Lower lobe of right lung (tissue), 2 donors: ENCODE results near the gene ZNF133. TPM values are rescaled to one million over a fixed set of nuclear protein-coding genes. Genes with fewer than 3 reads are reported as not detected.
"Not testable (repeated sequence)": the region's sequence is repeated elsewhere in the genome, so short reads cannot be mapped to it uniquely, and the experiment has no call there.

Experiments used
- ATAC-seq, 2 donors: fragments of 200-7000 bp; cut with Tn5 transposase; one replicate each; pipeline ENCODE4 v1.9.1; 2020 to 2022; ENCODE audit warnings: mild to moderate bottlenecking in 2 of 2, moderate library complexity in 2 of 2
- DNase-seq: peaks from one replicate; pipeline ENCODE4 v3.0.0-alpha.2; 2020
- H3K27ac ChIP-seq: fragments of 200-600 bp; one replicate; pipeline ENCODE4 v1.8.0; 2022
- H3K27me3 ChIP-seq: fragments of 200-600 bp; one replicate; pipeline ENCODE4 v1.8.0; 2022; ENCODE audit warnings: low read depth
- H3K36me3 ChIP-seq: fragments of 200-600 bp; one replicate; pipeline ENCODE4 v1.8.0; 2022; ENCODE audit warnings: mild to moderate bottlenecking
- H3K4me1 ChIP-seq: fragments of 200-600 bp; one replicate; pipeline ENCODE4 v1.8.0; 2022
- H3K4me3 ChIP-seq: fragments of 200-600 bp; one replicate; pipeline ENCODE4 v1.8.0; 2022; ENCODE audit warnings: mild to moderate bottlenecking
- H3K9me3 ChIP-seq: fragments of 200-600 bp; one replicate; pipeline ENCODE4 v1.8.0; 2022
- intact Hi-C: fragments of 100-400 bp; cut with DNase I; formaldehyde crosslinking; loops from one replicate; pipeline ENCODE4 v1.11.0; 2022
- long read RNA-seq: library from polyadenylated mRNA; unstranded; transcript quantifications from one replicate; pipeline ENCODE4 v2.0.0, GENCODE V29; 2021
- total RNA-seq: library from RNA; stranded (reverse); fragmentation: NEBNext Ultra II Directional; extraction: Animal tissue kit (Norgen Biotek cat#: 25700); gene quantifications from one replicate; pipeline ENCODE4 v1.2.1, GENCODE V29; 2021
- TF ChIP-seq, protein P1 (sequence below): fragments of 200-600 bp; IDR thresholded peaks from one replicate; pipeline ENCODE4 v1.8.0; 2022; ENCODE audit warnings: antibody characterized with exemption, mild to moderate bottlenecking
- donor health status: DM: no; HTN: yes; CAD: no; lungs with severe emphysema.

ZNF133 gene
- 12.4 TPM for total RNA-seq
- long read RNA-seq, partial matches to known transcripts, result 3 of 12 reads
- long read RNA-seq, other reads (novel, unspliced or antisense), result 8 of 12 reads

DNA sequence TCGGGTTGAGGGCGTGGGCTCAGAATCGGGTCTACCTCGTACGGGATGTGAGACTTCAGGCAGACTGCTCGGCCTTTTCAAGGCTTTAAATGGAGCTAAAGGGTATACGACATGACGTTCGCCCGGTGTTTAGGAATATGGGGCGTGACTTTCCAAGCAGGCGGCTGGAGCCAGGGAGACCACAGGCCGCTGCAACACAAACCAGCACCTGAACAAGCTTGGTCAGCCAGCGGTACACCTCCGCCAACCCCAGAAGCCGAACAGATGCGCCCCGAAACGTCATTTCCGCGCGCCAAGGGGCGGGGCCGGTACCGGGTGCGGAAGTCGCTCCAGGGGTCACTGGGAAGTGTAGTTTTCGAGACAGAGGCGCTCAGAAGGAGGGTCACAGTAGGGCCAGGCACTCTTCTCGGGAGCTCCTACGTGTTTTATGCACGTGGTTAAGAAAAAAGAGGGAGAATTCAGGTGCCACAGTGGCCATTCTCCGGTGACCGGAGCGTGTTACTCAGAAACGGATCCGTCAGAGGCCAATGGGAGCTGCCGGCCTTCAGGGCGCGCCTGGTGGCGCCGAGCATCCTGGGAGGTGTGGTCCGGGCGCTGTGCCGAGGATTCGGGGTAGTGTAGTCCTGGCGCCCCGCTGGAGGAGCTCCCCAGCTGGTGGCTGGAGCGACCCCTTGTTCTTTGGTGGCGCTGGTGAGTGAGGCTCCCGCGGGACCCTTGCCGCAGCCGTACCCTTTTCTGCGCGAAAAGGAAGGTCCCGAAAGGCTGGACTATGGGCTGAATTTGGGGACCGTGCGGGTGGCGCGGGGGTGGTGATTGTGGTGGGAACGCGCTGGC, at the start of gene ZNF133:
Gene ZNF133, plus strand, starts transcription at position 613 of the 834 bp plus-strand sequence. CDS start 17,160 bp downstream, outside the sequence.
- DNase-seq (peak; percentile 98), ATAC-seq (peak; percentile 98 to 99)
- intact Hi-C loops, result no loop called here
- TF ChIP-seq, protein P1, sequence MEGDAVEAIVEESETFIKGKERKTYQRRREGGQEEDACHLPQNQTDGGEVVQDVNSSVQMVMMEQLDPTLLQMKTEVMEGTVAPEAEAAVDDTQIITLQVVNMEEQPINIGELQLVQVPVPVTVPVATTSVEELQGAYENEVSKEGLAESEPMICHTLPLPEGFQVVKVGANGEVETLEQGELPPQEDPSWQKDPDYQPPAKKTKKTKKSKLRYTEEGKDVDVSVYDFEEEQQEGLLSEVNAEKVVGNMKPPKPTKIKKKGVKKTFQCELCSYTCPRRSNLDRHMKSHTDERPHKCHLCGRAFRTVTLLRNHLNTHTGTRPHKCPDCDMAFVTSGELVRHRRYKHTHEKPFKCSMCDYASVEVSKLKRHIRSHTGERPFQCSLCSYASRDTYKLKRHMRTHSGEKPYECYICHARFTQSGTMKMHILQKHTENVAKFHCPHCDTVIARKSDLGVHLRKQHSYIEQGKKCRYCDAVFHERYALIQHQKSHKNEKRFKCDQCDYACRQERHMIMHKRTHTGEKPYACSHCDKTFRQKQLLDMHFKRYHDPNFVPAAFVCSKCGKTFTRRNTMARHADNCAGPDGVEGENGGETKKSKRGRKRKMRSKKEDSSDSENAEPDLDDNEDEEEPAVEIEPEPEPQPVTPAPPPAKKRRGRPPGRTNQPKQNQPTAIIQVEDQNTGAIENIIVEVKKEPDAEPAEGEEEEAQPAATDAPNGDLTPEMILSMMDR, result no peak
- Histone ChIP-seq H3K9me3 (peaks cover 4% of the 10 kb centered on the region), H3K27ac (peak within 1 kb of the TSS; percentile 99), H3K36me3 (peaks cover 10% of the 10 kb centered on the region), H3K27me3 (no peaks in the 10 kb centered on the region), H3K4me3 (peak within 1 kb of the TSS; percentile 95), H3K4me1 (peaks cover 21% of the 10 kb centered on the region)

- Histone ChIP-seq H3K27ac (no peak overlapping the region), H3K9me3 (no peaks in the 10 kb centered on the region), H3K4me1 (no peaks in the 10 kb centered on the region), H3K4me3 (no peak overlapping the region), H3K27me3 (peaks cover 5% of the 10 kb centered on the region), H3K36me3 (no peaks in the 10 kb centered on the region)
- DNase-seq (no peak), ATAC-seq (no peak)
- TF ChIP-seq, protein P1, result no peak
- intact Hi-C loops, result no loop called here
Measured at GRCh38 chr20:18240997-18241396, 47.3 kb upstream of the ZNF133 start.

DNA sequence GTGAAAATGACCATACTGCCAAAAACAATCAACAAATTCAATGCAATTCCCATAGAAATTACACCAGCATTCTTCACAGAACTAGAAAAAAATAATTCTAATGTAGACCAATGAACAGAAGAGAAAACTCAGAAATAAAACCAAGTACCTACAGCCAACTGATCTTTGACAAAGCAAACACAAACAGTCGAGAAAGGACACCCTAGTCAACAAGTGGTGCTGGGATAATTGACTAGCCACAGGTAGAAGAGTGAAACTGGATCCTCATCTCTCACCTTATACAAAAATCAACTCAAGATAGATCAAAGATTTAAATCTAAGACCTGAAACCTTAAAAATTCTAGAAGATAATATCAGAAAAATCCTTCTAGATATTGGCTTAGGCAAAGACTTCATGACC, 44.5 kb upstream of the ZNF133 start:
- Histone ChIP-seq H3K27ac (no peak overlapping the region), H3K4me3 (no peak overlapping the region), H3K4me1 (no peaks in the 10 kb centered on the region), H3K36me3 (no peaks in the 10 kb centered on the region), H3K27me3 (peaks cover 5% of the 10 kb centered on the region), H3K9me3 (no peaks in the 10 kb centered on the region)
- TF ChIP-seq, protein P1, result no peak
- DNase-seq (no peak), ATAC-seq (no peak)
- intact Hi-C loops, result no loop called here

GRCh38 chr20:18248545-18248944, 39.8 kb upstream of the ZNF133 start:
- H3K27ac ChIP-seq, DNase-seq, H3K27me3 ChIP-seq, intact Hi-C loops, H3K4me1 ChIP-seq, H3K36me3 ChIP-seq, ATAC-seq, H3K9me3 ChIP-seq, H3K4me3 ChIP-seq: not testable (repeated sequence)

DNA sequence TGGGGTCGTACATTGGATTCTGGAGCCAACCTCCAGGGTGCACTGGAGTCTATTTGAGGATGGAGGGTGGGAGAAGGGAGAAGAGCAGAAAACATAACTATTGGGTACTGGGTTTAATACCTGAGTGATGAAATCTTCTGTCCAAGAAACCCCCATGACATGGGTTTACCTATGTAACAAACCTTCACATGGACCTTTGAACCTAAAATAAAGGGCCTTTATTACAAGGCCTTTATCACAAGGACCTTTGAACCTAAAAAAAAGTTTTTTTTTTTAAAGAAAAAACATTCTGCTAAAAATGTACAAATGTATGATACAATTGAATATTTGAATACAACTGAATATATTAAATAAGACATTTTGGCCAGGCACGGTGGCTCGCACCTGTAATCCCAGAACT, 38.1 kb upstream of the ZNF133 start:
- intact Hi-C loops, result no loop called here
- ATAC-seq, result no peak
- H3K27me3 ChIP-seq, result peaks cover 2% of the 10 kb centered on the region
- no peaks in the 10 kb centered on the region for H3K36me3 ChIP-seq
- TF ChIP-seq, protein P1, result no peak
- H3K27ac ChIP-seq, result no peak overlapping the region
- no peak for DNase-seq
- no peak overlapping the region for H3K4me3 ChIP-seq
- H3K9me3 ChIP-seq, result no peaks in the 10 kb centered on the region
- H3K4me1 ChIP-seq, result no peaks in the 10 kb centered on the region
